Breast epithelium (tissue), 4 donors: Measurements from ENCODE around the gene DYNC1I1. TPM values are rescaled to one million over a fixed set of nuclear protein-coding genes. Genes with fewer than 3 reads are reported as not detected.

ENCODE experiments used
- DNase-seq, 2 donors: peaks; one replicate each; pipeline ENCODE4 v3.0.0-alpha.2; 2019; ENCODE audit warnings: low spot score in 2 of 2
- H3K27ac ChIP-seq, 2 donors: fragments of 200-600 bp; sonication (generic) in 1 of 2; one replicate each; pipeline ENCODE4 v1.5.1; 2016 to 2019; ENCODE audit warnings: mild to moderate bottlenecking in 1 of 2
- H3K27me3 ChIP-seq, 2 donors: fragments of 200-600 bp; sonication (generic) in 1 of 2; one replicate each; pipeline versions ENCODE4 v1.5.1 to v1.6.0; 2017 to 2019; ENCODE audit warnings: control low read depth in 1 of 2, mild to moderate bottlenecking in 1 of 2
- H3K36me3 ChIP-seq: fragments of 200-600 bp; one replicate; pipeline ENCODE4 v1.5.1; 2019
- H3K4me1 ChIP-seq, 2 donors: fragments of 200-600 bp; sonication (generic); one replicate each; pipeline ENCODE4 v1.5.1; 2016 to 2019; ENCODE audit warnings: control low read depth in 1 of 2
- H3K4me3 ChIP-seq, 3 donors: fragments of 200-600 bp; sonication (generic); 1 replicate in 2 of 3; 2 replicates in 1 of 3; pipeline ENCODE4 v1.5.1; 2016 to 2019; ENCODE audit warnings: mild to moderate bottlenecking in 3 of 3, moderate library complexity in 2 of 3
- H3K9me3 ChIP-seq, 2 donors: fragments of 200-600 bp; sonication (generic) in 1 of 2; one replicate each; pipeline ENCODE4 v1.5.1; 2016 to 2019; ENCODE audit warnings: control low read depth in 1 of 2
- POLR2A ChIP-seq: fragments of 450-650 bp; IDR thresholded peaks from one replicate; pipeline ENCODE4 v1.6.1; 2016; ENCODE audit warnings: antibody characterized with exemption, mild to moderate bottlenecking, moderate library complexity
- POLR2AphosphoS5 ChIP-seq, 3 donors: sonication (generic); formaldehyde crosslinking; IDR thresholded peaks; one replicate each; pipeline ENCODE4 v1.6.1; 2017; ENCODE audit warnings: antibody characterized with exemption in 3 of 3
- intact Hi-C: fragments of 100-400 bp; cut with DNase I; formaldehyde crosslinking; loops from one replicate; pipeline ENCODE4 v1.15.1; 2023; ENCODE audit warnings: low total_unique reads
- total RNA-seq, 3 donors: library from RNA; depleted of rRNA; stranded (reverse); fragments of >200 nt; gene quantifications; one replicate each; pipeline ENCODE4 v1.1.0, GENCODE V29; 2016
- TF ChIP-seq, protein P1 (sequence below), 3 donors: fragments of 450-650 bp; IDR thresholded peaks; one replicate each; pipeline ENCODE4 v1.5.1; 2016 to 2017; ENCODE audit warnings: antibody characterized with exemption in 3 of 3, mild to moderate bottlenecking in 3 of 3, moderate library complexity in 3 of 3

The DYNC1I1 gene
- total RNA-seq, 3 donors from 2014 or later, result 5.7 to 7.7 (median 6.6) TPM

DNA sequence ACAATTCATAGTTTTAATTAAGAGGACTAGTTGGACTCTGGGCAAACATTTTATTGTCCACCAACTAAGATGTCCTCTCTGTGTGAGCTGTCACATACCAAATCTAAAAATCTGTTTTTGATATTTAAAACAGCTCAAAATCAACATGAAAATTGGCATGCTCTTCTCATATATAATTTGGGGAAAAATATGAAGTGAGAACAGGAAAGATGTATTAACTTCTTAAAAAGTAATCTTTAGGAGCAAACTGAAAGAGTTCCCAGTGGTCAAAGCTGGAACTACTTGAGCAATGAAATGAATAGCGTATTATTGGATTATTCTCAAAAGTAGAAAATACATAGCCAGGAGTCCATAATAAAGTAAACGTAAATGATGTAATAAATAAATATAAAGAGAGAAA is 147.2 kb downstream of the DYNC1I1 start:
- intact Hi-C loops, result no loop called here
- H3K9me3 ChIP-seq, result no peaks in the 10 kb centered on the region
- no peak for TF ChIP-seq POLR2AphosphoS5 (IDR thresholded peaks at IDR 0.05)
- no peak for TF ChIP-seq POLR2A
- TF ChIP-seq, protein P1, sequence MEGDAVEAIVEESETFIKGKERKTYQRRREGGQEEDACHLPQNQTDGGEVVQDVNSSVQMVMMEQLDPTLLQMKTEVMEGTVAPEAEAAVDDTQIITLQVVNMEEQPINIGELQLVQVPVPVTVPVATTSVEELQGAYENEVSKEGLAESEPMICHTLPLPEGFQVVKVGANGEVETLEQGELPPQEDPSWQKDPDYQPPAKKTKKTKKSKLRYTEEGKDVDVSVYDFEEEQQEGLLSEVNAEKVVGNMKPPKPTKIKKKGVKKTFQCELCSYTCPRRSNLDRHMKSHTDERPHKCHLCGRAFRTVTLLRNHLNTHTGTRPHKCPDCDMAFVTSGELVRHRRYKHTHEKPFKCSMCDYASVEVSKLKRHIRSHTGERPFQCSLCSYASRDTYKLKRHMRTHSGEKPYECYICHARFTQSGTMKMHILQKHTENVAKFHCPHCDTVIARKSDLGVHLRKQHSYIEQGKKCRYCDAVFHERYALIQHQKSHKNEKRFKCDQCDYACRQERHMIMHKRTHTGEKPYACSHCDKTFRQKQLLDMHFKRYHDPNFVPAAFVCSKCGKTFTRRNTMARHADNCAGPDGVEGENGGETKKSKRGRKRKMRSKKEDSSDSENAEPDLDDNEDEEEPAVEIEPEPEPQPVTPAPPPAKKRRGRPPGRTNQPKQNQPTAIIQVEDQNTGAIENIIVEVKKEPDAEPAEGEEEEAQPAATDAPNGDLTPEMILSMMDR (IDR thresholded peaks at IDR 0.05), result no peak

DNA sequence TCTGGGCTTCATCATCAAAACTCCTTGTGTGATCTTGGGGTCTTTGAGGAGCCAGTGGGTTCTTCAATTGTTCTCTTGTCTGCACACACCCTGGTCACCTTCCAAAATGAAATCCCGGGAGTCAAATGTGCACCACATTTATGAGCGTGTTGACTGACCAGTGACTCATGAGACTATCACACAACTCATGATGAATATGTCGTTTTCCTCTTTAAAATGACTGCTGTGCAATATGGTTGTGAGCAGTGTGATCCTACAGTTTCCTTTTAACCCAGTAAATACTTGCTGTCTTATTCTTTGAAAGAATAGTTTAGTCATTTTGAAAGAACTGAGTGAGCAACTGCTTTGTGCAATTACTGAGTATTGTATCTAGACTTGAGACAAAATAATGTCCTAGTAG is 149.2 kb downstream of the DYNC1I1 start:
- no peaks in the 10 kb centered on the region for H3K27me3 ChIP-seq
- no peak overlapping the region for H3K4me3 ChIP-seq
- TF ChIP-seq POLR2AphosphoS5 (IDR thresholded peaks at IDR 0.05) (no peak), POLR2A (no peak)
- TF ChIP-seq, protein P1 (IDR thresholded peaks at IDR 0.05), result no peak
- H3K36me3 ChIP-seq, result no peaks in the 10 kb centered on the region
- no peaks in the 10 kb centered on the region for H3K9me3 ChIP-seq
- no peaks in the 10 kb centered on the region for H3K4me1 ChIP-seq
- no peak overlapping the region for H3K27ac ChIP-seq
- no peak for DNase-seq
- intact Hi-C loops, result no loop called here

More for the DNA sequence above, 147.2 kb downstream of the DYNC1I1 start:
- H3K36me3 ChIP-seq, result no peaks in the 10 kb centered on the region
- no peak for DNase-seq
- no peak overlapping the region for H3K27ac ChIP-seq
- H3K4me3 ChIP-seq, result no peak overlapping the region
- H3K4me1 ChIP-seq, result no peaks in the 10 kb centered on the region
- no peaks in the 10 kb centered on the region for H3K27me3 ChIP-seq

DNA sequence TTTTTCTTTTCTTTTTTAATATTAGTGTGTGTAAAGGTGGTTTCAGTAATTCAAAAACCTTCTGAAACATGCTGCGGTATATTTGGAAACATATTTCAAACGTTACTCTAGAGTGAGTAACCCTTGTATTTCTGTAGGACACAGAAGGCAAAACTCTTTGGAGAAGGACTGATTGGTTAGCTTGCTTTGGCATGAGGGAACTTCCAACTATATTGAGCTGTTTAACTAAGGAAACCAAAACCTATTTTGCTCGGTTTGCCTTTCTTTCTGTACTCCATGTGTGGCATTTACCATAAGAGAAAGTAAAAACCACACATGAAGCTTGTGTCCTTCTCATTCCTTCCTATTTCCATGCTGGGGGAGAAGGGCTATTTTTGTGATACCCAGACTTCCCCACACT is 149.8 kb downstream of the DYNC1I1 start:
- no peak overlapping the region for H3K27ac ChIP-seq
- H3K27me3 ChIP-seq, result no peaks in the 10 kb centered on the region
- no peak for DNase-seq
- no peaks in the 10 kb centered on the region for H3K4me1 ChIP-seq
- no peaks in the 10 kb centered on the region for H3K36me3 ChIP-seq
- intact Hi-C loops, result no loop called here
- H3K4me3 ChIP-seq, result no peak overlapping the region
- H3K9me3 ChIP-seq, result no peaks in the 10 kb centered on the region
- TF ChIP-seq, protein P1 (IDR thresholded peaks at IDR 0.05), result no peak
- no peak for TF ChIP-seq POLR2AphosphoS5 (IDR thresholded peaks at IDR 0.05)
- TF ChIP-seq POLR2A, result no peak

DNA sequence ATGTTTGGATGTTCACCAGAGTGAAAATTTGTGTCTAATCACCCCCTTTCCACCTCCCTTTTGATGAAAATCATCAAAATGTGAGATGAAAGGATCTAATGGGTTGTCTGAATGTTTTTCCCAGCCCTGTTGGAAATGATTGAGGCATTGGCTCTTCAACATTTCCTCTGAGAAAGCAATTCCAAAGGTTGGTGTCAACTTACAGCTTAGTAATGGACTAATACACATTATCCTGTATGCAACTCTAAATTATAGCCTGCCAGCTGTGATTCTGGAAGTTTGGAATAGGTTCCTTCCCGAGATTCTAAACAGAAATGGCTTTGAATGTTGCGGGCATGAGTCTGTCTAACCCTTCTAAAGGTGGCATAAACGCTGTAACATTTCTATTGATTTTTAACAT is 152.9 kb downstream of the DYNC1I1 start:
- Histone ChIP-seq H3K27ac (no peak overlapping the region), H3K36me3 (no peaks in the 10 kb centered on the region), H3K9me3 (no peaks in the 10 kb centered on the region), H3K4me3 (no peak overlapping the region), H3K4me1 (no peaks in the 10 kb centered on the region), H3K27me3 (no peaks in the 10 kb centered on the region)
- intact Hi-C loops, result no loop called here
- TF ChIP-seq POLR2A (no peak), POLR2AphosphoS5 (IDR thresholded peaks at IDR 0.05) (no peak)
- TF ChIP-seq, protein P1 (IDR thresholded peaks at IDR 0.05), result no peak
- no peak for DNase-seq

DNA sequence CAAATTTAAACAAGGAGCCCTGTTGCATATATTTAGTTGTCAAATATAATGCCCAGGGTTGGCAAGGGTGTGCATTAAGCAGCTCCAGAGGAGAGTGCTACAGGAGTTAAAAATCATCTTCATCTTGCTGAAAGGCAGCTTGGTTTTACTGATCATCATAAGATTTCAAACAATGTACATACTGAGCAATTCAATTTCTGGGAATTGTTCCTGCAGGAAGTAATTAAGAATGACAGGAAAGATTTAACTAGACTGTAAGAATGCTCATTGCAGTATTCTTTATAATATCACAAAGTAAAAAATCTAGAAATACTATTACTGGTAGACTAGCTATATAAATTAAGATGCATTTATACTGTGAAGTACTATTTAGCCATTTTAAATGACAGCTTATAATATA is 153.6 kb downstream of the DYNC1I1 start:
- no peak overlapping the region for H3K27ac ChIP-seq
- H3K36me3 ChIP-seq, result no peaks in the 10 kb centered on the region
- no peak for DNase-seq
- H3K27me3 ChIP-seq, result no peaks in the 10 kb centered on the region
- H3K9me3 ChIP-seq, result no peaks in the 10 kb centered on the region
- intact Hi-C loops, result no loop called here
- no peak for TF ChIP-seq POLR2A
- TF ChIP-seq, protein P1 (IDR thresholded peaks at IDR 0.05), result no peak
- TF ChIP-seq POLR2AphosphoS5 (IDR thresholded peaks at IDR 0.05), result no peak
- no peaks in the 10 kb centered on the region for H3K4me1 ChIP-seq
- no peak overlapping the region for H3K4me3 ChIP-seq
